ENCODE data around the gene PPFIA3.

- TF ChIP-seq, protein P1, sequence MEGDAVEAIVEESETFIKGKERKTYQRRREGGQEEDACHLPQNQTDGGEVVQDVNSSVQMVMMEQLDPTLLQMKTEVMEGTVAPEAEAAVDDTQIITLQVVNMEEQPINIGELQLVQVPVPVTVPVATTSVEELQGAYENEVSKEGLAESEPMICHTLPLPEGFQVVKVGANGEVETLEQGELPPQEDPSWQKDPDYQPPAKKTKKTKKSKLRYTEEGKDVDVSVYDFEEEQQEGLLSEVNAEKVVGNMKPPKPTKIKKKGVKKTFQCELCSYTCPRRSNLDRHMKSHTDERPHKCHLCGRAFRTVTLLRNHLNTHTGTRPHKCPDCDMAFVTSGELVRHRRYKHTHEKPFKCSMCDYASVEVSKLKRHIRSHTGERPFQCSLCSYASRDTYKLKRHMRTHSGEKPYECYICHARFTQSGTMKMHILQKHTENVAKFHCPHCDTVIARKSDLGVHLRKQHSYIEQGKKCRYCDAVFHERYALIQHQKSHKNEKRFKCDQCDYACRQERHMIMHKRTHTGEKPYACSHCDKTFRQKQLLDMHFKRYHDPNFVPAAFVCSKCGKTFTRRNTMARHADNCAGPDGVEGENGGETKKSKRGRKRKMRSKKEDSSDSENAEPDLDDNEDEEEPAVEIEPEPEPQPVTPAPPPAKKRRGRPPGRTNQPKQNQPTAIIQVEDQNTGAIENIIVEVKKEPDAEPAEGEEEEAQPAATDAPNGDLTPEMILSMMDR (IDR thresholded peaks at IDR 0.05) = no peak
- no peak for TF ChIP-seq POLR2A (IDR thresholded peaks at IDR 0.05; ENCODE audit: low read length)
- TF ChIP-seq, protein P2, sequence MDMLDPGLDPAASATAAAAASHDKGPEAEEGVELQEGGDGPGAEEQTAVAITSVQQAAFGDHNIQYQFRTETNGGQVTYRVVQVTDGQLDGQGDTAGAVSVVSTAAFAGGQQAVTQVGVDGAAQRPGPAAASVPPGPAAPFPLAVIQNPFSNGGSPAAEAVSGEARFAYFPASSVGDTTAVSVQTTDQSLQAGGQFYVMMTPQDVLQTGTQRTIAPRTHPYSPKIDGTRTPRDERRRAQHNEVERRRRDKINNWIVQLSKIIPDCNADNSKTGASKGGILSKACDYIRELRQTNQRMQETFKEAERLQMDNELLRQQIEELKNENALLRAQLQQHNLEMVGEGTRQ (IDR thresholded peaks at IDR 0.05) = no peak
- TF ChIP-seq MAX (IDR thresholded peaks at IDR 0.05) = no peak
- no peak for TF ChIP-seq SREBF2 (IDR thresholded peaks at IDR 0.05)
These were observed 22.0 kb downstream of the PPFIA3 start for GRCh38 chr19:49141352-49141751.
